Lung (tissue), 12 donors: ENCODE results near the gene NCOA6. TPM values are rescaled to one million over a fixed set of nuclear protein-coding genes. Genes with fewer than 3 reads are reported as not detected.

Experiments
- ATAC-seq: fragments of 200-7000 bp; cut with Tn5 transposase; one replicate; pipeline ENCODE4 v1.9.1; 2020; ENCODE audit warnings: moderate number of reproducible peaks; ENCODE audit not compliant: insufficient read depth, low FRiP score
- DNase-seq, 3 donors: peaks; one replicate each; pipeline ENCODE4 v3.0.0-alpha.2; 2013 to 2017
- H3K27ac ChIP-seq, 2 donors: one replicate each; pipeline ENCODE4 v1.5.1; 2013; ENCODE audit warnings: mild to moderate bottlenecking in 2 of 2, moderate library complexity in 2 of 2, control low read depth in 1 of 2, inconsistent platforms in 1 of 2, low read depth in 1 of 2, low read length in 1 of 2
- H3K27me3 ChIP-seq, 3 donors: one replicate each; pipeline ENCODE4 v1.5.1; 2013; ENCODE audit warnings: low read length in 2 of 3; ENCODE audit not compliant: control insufficient read depth in 3 of 3, insufficient read depth in 3 of 3
- H3K36me3 ChIP-seq, 4 donors: one replicate each; pipeline ENCODE4 v1.5.1; 2013; ENCODE audit warnings: low read length in 4 of 4, mild to moderate bottlenecking in 1 of 4, moderate library complexity in 1 of 4; ENCODE audit not compliant: control insufficient read depth in 4 of 4, insufficient read depth in 4 of 4
- H3K4me1 ChIP-seq, 5 donors: one replicate each; pipeline ENCODE4 v1.5.1; 2013; ENCODE audit warnings: low read length in 5 of 5, mild to moderate bottlenecking in 2 of 5, moderate library complexity in 1 of 5; ENCODE audit not compliant: control insufficient read depth in 5 of 5, insufficient read depth in 5 of 5
- H3K4me3 ChIP-seq: one replicate; pipeline ENCODE4 v1.5.1; 2013; ENCODE audit warnings: mild to moderate bottlenecking, control low read depth, moderate library complexity
- H3K9ac ChIP-seq, 2 donors: one replicate each; pipeline ENCODE4 v1.5.1; 2013; ENCODE audit warnings: low read length in 2 of 2, control low read depth in 1 of 2; ENCODE audit not compliant: insufficient read depth in 1 of 2
- H3K9me3 ChIP-seq, 4 donors: one replicate each; pipeline ENCODE4 v1.5.1; 2013; ENCODE audit warnings: low read length in 3 of 4, mild to moderate bottlenecking in 1 of 4, moderate library complexity in 1 of 4; ENCODE audit not compliant: control insufficient read depth in 4 of 4, insufficient read depth in 3 of 4
- CTCF ChIP-seq: IDR thresholded peaks from 2 replicates; pipeline ENCODE4 v1.5.1; 2012; ENCODE audit warnings: mild to moderate bottlenecking; ENCODE audit errors: control extremely low read depth, extremely low read depth
- WGBS, 2 donors: extraction: QIAGEN DNeasy Blood & Tissue Kit; methylation state at CpG; one replicate each; pipeline ENCODE4 v1.1.7; 2013; 5-methylcytosine and 5-hydroxymethylcytosine counted together
- polyA plus RNA-seq, 2 donors: library from polyadenylated mRNA; stranded (reverse); fragments of 200-250 nt; gene quantifications; one replicate each; pipeline ENCODE4 v1.2.1, GENCODE V29; 2013
- total RNA-seq, 2 donors: library from RNA; depleted of rRNA in 1 of 2; stranded (reverse); fragments of >200 nt in 1 of 2; gene quantifications; one replicate each; pipeline ENCODE4 v1.2.1, GENCODE V29; 2014 to 2021
- donor health status: control.
- donor health status: control.
- donor health status: Bipolar disorder and iron deficiency.
- donor health status: healthy.
- donor health status: DM: yes; HTN: yes; CAD: no.

NCOA6 gene
- total and polyA plus RNA-seq, 4 donors, result 13.2 to 27.5 (median 21.8) TPM

- H3K4me3 ChIP-seq, result no peak overlapping the region
- H3K4me1 ChIP-seq, result peaks cover 0 to 5% (median under 1%) of the 10 kb centered on the region in 5 donors
- no peak overlapping the region for H3K27ac ChIP-seq
- ATAC-seq (no peak), DNase-seq (no peak)
- H3K27me3 ChIP-seq, result no peaks in the 10 kb centered on the region
- TF ChIP-seq CTCF, result no peak
- H3K36me3 ChIP-seq, result peaks cover 0 to 3% (median 0%) of the 10 kb centered on the region in 4 donors
- H3K9me3 ChIP-seq, result no peaks in the 10 kb centered on the region
- H3K9ac ChIP-seq, result no peak overlapping the region
- 85 to 89% methylated on average over 3 of the region's 3 CpGs for WGBS, 2 donors
These were observed 3.7 kb upstream of the NCOA6 start for GRCh38 chr20:34829191-34829590.

GRCh38 chr20:34824806-34825529 lies 483 bp downstream of the NCOA6 start:
- DNase-seq, result peak; percentile 56 to 67 (median 65)
- 0 to 1% methylated on average over 39 to 68 of the region's 68 CpGs for WGBS, 2 donors
- Histone ChIP-seq H3K4me3 (peak overlapping the region; percentile 99), H3K9ac (peak overlapping the region; percentile 59 to 91), H3K27me3 (no peaks in the 10 kb centered on the region), H3K4me1 (peaks cover 4 to 20% (median 5%) of the 10 kb centered on the region in 5 donors), H3K36me3 (peaks cover 0 to 3% (median 0%) of the 10 kb centered on the region in 4 donors), H3K9me3 (no peaks in the 10 kb centered on the region), H3K27ac (peak overlapping the region; percentile 87 to 98)
- peak; percentile 78 for ATAC-seq
- no peak for TF ChIP-seq CTCF

- TF ChIP-seq CTCF, result no peak
- H3K27ac ChIP-seq, result peak overlapping the region; percentile 87 to 98
- DNase-seq (peak in 2 of 3 donors; percentile 50 to 68), ATAC-seq (peak; percentile 68)
- WGBS, 2 donors, result 2 to 10% methylated on average over 2 of the region's 2 CpGs
- H3K4me3 ChIP-seq, result peak overlapping the region; percentile 99
- no peaks in the 10 kb centered on the region for H3K9me3 ChIP-seq
- H3K4me1 ChIP-seq, result peaks cover 4 to 24% (median 5%) of the 10 kb centered on the region in 5 donors
- no peaks in the 10 kb centered on the region for H3K27me3 ChIP-seq
- H3K36me3 ChIP-seq, result peaks cover 0 to 3% (median 0%) of the 10 kb centered on the region in 4 donors
- peak overlapping the region; percentile 59 to 91 for H3K9ac ChIP-seq
These were observed 1.0 kb downstream of the NCOA6 start for GRCh38 chr20:34824452-34824805.
